HG03460 (cell line): ENCODE data around the gene PRSS27.
"Not testable (repeated sequence)": the region's sequence is repeated elsewhere in the genome, so short reads cannot be mapped to it uniquely, and the experiment has no call there.

ENCODE experiments used
- ATAC-seq: cut with Tn5 transposase; IDR thresholded peaks from one replicate; pipeline ENCODE4 v1.9.1; 2021; ENCODE audit not compliant: unreplicated experiment

Gene PRSS27

DNA sequence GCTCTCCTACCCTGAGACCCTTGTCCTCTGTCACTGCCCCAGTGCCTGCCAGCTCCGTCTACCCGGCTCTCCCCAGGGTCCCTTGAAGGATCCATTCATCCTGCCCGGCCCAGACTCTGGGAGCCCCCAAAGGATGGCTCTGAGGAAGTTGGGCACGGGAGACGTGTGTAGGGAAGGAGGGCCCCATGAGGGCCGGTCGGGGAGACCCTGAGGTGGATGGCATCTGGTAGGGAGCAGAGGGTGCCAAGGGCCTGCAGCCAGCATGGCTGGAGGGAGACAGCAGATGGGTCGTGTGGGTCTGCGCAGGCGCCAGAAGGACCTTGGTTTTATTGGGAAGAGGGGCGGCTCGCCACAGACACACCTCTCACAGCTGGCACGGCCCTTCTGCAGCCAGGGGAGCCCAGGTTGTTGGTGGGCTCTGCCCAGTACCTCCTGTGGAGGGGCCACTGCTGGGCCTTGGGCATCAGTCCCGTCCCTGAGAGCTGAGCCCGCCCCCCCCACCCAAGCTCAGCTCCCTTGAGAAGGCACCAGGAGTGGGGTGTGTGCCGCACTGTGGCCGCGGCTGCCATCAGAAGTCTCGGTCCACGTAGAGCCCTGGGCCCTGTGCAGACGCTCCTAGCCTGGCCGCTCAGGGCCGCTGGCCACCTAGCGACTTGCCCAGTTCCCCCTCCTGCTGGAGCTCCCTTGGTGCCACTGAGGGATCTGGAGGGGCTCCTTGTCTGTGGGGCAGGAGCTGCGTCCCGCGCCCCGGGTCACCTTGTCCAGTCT is 21.7 kb downstream of the PRSS27 start:
- ATAC-seq = no peak

DNA sequence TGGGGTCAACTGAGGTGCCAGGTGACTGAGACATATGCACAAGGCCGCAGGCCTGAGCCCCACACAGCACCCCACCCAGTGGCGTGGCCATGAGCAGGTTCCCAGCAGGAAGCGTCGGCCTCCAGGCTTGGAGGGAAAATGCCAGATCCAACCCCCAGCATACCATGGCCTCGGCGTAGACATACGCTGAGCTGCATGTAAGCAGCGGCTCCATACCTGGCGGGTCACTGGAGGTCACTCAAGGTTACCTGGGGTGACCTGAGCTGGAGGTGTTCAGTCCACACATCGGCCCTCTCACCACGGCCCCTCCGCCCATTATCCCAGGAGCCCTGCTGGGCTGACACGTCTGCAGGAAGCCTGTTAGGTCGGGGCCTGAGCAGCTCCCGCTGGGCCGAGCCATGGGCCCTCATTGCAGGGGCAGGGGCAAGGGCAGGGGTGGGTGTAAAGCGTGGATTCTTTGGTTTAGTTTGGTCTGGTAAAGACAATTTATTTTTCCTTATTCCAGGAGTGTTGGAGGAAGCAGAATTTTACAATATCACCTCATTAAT is 22.5 kb downstream of the PRSS27 start:
- no peak for ATAC-seq

DNA sequence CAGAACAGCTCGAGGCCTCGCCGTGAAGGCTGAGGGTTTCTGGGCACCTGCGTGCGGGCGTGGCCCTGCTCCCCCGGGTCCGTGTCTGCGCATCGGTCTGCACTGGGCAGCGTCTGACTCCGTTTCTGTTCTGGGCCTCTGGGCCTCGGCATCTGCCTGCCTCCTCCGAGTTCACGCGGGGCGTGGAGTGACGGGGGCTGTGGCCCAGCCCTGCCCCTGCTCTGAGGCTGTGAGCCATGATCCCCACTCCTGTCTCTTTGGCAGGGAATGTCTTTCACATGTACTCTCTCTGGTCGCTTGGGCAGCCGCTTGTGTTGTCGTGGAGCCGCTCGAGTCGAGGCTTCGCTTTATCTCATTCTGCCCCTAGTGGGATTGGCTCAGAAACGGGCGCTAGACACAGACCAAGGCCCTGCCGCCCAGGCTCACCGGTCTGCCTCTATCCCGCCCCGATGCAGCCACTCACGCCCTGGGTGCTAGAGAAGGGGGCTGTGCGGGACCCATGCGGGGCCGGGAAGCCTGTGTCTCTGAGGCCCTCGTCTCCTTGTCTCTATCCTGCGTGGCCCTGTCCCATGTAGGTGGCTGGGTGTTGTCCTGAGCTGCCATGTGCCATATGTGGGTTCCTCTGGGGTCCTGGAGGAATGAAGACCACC is 23.3 kb downstream of the PRSS27 start:
- not testable (repeated sequence) for ATAC-seq

DNA sequence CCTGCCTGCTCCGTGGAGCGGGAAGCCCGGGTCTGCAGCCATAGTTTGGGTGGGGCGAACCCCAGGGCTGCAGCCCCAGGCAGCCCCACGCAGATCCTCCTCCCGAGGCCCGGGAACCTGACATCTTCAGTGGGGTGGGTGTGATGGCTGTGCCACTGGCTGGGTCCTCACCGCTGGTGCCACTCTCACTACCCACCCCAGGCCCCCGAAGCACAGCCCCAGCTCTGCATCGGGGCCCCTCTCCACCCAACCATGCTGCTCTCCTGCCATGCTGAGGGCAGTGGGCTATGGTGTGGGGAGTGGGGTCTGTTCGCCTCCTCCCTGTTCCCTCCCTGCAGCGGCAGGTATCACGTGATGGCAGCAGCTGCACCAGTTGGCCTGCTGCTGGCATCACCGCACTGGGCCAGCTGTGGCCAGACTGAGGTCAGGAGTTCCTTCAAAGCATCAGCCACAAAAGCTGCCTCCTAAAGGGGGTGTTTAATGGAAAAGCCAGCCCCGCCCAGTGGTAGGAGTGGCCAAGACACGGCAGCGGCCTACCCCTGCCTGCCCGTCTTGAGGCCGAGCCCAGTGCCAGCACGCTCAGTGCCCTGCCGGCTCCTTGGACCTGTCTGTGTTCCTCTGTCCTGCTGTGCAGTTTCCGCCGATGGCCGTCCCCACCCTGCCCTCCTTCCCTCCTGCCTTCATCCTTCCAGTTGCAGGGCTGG is 26.9 kb downstream of the PRSS27 start:
- ATAC-seq = no peak

DNA sequence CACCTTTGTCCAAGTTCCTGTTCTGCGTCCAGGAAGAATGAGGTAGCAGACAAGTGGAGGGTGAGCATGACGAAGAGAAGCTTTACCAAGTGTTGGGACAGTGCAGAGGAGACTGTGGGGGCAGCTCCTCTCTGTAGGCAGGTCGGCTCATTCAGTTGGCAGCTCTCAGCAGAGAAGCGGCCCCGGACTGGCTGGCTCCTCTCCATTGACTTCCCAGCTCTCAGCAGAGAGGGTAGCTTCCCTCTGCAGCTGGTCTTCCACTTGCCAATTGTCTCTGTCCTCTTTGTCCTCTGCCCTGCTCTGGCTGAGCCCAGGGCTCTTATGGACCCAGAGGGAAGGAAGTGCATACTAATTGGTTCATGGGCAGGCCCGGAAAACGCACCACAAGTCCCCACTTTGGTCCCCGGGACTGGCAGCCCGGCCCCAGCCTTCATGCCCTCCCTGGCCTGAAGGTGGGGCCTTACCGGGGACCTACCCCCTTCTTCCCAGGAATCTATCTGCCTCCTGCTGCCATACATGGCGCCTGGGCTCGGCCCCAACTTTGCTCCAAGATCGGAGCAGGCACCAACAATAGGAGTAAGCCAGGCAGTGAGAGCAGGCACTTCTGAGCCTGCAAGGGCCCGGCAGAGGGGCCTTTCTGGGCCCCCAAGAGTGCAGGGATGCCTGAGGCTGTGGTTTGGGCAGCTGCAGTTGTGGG is 27.6 kb downstream of the PRSS27 start:
- ATAC-seq = no peak

DNA sequence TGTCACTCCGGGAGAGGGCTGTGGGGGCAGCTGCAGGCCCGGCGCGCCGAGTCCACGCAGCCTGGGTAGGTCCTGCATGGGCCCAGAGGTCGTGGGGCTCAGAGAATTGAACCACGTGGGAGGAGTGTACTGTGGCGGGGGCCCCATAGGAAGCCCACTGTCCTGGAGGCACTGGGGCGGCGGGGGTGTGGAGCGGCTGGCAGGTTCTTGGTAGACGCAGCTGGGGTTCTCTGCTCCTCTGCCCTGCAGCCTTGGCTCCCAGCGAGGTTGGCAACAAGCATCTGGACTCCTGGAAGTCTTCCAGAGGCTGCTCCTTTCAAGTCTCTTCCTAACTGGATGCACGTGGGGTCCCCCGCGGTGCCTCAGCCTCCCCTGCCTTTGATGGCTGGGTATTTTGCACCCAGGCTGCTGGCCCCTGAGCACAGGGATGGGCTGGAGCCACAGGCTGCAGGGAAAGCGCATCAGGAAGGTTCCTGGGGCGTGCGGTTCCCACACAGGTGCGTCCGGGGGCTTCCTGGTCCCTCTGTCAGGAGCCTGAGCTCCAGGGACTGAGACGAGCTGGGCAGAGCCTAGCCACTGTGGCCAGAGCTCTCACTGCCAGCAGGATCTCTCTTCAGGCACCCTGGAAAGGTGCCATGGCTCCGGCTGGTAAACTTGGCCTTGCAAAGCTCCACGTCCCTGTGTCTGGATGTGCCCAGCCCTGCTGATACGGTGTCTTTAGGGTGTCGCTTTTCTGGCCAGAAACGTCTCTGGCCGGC is 28.4 kb downstream of the PRSS27 start:
- ATAC-seq = no peak

DNA sequence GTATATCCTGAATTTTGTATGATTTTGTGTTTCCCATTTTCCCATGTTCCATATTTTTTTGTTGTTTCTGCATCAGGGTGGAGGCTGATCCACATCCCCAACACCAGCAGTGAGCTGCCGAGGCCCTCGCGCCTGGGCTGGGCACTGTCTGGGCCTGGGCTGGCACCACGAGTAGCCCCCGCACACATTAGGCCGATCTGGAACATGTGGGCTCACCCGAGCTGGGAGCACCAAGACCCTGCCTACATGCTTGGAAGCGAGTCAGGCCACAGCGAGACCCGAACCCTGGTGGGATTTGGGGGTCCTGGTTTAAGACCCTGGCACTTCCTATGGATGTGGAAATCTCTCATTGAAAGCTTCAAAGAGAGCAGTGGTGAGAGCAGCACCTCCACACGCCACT is 29.2 kb downstream of the PRSS27 start:
- ATAC-seq = no peak

DNA sequence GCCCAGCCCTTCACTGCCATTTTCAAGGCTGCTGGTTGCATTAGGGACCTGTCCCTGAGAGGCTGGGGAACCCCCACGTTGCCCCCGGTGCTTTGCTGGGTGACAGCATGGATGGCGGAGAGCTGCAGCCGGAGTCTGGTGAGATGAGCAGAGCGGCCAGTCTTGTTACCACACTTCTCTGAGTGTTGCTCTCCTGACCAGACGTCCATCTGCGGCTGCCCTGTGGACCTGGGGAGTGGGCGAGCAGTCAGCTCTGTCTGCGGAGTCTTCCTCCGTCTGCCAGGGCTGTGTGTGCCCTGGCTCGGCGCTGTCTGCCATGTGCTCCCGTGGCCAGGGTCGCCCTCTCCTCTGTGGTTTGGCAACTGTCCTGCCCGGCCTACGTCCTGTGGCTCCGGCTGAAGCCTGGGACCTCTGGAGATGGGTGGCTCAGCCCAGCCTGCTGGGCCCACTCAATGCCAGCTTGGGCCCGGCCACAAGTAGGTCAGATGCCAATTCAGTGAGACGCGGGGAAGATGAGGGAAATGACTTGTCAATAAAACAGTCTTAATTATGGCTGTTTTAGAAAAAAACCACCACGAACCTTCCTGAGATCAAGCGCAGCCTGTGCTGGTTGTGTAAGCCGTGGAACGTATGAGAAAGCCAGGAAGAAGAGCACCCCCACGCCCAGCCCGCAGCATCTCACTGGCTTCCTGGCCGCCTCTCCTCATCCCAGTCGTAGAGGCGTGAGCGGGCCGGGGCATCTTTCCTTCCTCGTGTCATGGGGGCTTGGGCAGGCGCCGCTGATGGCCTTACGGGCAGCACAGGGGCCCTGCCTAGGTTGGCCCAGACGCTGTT is 29.8 kb downstream of the PRSS27 start:
- ATAC-seq = no peak

DNA sequence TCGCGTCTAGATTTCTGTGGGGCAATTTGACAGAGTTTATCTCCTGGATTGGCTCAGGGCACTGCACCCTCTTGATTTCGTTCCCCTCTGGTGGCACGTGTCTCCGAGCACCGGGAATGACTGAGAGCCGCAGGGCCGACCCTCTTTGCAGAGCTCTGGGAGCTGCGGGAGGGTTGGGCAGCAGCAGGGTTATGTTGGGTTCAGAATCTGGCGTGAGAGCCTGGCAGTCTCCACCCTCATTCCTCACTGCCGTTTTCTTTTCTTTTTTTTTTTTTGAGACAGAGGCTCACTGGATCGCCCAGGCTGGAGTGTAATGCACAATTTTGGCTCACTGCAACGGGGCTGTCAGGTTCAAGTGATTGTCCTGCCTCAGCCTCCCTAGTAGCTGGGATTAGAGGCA is 30.6 kb downstream of the PRSS27 start:
- ATAC-seq = not testable (repeated sequence)

DNA sequence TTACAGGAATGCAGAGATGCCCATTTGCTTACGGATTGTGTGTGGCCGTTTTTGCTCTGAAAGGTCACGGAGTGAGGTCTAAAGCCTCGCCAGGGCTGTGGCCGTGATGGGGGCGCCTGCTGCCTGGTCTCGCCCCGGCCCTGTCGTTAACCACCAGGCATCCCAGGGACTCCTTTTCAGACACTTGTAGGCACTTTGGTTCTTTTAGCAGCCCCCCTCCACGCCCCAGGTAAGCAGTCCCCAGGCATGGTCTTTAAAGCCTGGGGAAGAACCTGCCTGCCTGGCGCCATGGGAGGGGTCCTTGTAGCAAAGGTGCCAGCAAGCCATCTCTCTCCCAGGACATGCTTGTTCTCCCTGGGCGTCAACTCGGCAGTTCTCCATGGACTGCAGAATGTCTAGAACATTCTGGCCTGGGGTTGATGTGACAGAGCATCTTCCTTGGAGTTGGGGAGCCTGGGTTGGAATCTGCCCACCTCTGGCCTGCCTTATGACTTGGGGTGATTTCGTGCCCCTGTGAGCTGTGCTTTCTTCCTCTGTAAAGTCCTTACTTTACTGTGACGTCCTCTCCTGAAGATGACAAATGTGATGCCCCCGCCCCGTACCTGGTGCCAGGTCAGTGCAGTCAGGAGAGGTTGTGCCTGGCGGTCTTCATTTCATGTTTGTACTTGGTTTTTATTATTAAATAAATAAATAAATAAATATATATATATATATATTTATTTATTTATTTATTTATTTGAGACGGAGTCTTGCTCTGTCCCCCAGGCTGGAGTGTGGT is 32.3 kb downstream of the PRSS27 start:
- no peak for ATAC-seq

DNA sequence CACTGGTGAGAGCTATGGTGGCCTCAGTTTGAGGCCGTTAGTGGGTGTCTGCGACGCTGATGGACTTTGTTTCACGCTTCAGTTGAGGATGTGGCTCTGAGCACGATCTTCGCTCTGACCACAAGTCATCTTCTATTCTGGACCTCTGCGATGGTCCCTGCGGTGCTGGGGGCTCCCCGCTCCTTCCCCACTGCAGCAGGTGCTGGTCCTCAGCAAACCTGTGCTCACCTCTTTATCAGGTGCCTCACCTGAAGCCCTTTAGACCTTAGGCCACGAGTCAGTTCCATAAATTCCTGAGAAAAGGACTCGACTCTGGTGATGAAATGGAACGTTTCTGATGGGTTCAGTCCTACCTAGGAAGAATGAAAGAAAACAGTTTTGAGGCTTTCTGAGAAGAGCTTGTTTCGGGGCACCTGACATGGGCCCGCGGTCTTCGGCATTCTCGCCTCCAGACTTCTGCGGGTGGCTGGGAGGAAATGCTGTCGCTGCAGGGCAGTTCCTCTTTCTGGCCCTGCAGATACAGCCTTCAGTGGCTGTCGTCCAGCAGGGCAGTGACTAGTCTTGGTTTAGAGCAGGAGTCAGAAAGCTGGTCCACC is 33.0 kb downstream of the PRSS27 start:
- ATAC-seq = peak; percentile 38

DNA sequence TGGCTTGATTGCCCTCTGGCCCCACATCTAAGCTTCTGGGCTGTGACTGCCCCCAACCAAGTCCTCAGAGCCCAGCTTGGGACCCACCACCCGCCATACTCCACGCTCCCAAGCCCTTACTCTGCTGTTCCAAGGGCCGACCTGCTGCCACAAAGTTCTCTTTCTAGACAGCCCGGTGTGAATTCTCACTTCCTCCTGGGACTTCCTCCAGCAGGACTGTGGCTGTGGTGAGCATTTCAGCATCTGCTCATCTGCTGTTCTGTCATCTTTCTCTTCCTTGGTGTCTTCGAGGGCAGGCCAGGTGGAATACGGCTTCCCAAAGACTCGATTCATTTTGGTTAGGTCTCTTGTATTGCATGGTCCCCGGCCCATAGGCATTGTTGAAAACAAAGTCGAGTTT is 33.9 kb downstream of the PRSS27 start:
- peak; percentile 30 for ATAC-seq

DNA sequence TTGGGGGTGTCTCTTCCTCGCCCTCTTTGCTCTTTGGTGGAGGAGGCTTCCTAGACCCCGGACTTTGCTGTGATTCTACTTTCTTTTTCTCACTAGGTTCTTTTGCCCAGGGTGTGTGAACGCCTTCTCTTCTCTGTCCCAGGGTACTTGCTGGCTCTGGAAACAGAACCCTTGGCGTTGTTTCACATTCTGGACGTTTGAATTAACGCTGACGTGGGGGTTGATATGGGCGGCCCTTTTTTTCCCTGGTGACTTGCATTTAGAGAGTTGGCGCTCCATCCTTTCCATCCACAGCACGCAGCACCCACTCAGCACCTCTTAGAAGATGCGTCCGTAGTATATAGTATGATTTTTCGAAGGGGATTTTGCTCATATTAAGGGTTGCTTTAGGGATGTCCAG is 37.0 kb downstream of the PRSS27 start:
- not testable (repeated sequence) for ATAC-seq

DNA sequence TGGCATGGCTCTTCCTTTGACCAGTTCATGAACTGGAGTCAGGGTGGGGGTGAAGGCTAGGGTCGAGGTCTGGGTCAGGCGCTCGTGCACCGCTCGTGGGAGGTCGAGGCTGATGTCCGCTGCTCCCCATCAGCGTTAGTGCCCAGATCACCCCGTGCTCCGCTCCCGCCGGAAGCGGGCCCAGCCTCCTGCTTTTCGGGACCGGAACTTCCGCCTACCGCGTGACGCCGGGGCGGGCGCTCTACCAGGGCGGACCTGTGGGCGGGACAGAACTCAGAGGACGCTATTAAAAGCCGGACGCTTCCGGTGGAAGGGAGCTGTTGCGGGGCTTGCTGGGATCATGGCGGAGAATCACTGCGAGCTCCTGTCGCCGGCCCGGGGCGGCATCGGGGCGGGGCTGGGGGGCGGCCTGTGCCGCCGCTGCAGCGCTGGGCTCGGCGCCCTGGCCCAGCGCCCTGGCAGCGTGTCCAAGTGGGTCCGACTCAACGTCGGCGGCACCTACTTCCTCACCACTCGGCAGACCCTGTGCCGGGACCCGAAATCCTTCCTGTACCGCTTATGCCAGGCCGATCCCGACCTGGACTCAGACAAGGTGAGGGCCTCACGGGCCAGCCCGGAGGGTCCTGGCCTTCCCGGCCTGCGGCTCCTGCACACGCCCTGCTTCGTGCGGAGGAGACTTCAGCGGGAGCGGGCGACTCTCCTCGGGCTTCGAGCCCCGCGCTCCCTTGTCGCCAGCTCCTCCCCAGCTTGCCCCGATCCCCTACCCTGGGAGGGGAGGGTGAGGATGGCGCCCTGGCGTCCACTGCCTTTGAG is 37.6 kb downstream of the PRSS27 start, which contains the start of gene KCTD5:
Gene KCTD5, plus strand, starts transcription at position 315 of the 813 bp plus-strand sequence. Its CDS starts 26 bp downstream, at position 341.
- ATAC-seq = peak; percentile 56

DNA sequence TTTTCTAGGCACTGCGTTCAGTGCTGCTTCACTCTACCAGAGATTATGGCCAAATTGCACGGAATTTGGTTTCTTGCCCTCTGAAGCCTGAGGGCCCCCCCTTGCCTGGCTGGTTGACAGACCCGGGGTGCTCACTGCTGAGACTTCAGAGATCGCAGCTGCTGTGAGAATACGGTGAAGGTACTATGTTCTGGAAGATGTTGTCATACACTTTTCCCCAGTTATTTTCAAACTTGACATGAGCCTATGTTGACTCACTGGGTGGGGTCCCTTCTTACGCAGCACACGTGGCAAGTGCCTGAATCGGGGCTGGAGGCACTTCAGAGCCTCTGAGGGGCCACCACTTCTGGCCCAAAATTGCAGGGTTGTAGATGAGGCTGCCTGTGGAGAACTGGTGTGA is 39.7 kb downstream of the PRSS27 start:
- not testable (repeated sequence) for ATAC-seq

DNA sequence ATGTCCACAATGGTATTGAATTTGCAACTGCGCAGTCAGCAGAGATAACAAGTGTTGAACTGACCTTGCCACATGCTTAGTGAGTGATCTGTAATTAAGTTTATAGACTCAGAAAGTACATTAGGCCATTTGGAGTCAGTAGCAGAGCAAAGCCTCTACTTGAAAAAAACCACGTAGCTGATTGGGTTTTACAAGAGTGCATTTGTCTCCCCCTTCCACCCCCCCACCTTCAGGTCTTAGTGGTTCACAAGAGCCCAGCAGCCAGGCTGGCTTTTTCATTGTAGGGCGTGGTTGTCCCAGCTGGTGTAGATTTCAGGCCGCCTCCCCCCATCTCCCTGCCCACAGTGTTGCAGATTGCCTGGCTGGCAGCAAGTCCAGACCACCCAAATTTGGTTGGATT is 40.1 kb downstream of the PRSS27 start:
- ATAC-seq = not testable (repeated sequence)

DNA sequence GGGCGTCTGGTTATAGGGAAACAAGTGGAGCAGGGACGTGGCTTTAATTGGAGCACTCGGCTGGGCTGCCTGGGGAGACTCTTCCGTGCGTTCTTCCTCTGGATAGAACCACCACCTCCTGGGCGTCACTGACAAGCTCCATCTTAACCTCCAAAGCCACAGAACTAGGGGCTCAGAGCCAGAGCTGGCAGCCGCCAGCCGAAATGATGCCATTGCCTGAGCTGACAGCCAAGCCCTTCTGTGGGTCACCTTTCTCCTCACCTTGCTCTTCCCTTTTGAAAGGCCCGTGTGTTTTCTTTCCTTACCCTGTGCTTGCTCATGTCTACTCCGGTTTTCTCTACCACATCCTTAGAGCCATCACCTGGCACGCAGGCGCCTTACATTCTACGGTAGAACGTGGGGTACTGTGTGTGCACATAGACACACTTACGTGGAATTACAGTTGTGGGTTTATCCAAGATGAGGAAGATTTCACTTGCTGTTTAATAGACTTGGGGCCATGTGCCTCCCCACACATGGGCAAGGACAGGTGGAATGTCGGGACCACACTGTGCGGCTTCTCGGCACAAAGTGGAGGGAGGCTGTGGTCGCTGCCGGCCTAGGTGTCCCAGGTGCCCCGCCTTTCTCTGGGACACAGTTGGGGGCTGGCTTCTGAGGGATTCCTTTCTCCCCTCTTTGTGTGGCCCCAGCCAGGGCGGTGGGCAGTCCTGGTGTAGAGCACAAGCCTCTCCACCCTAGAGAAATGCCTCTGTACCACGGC is 41.6 kb downstream of the PRSS27 start:
- ATAC-seq = not testable (repeated sequence)
